Measurements from ENCODE around the gene NOC2L.

The NOC2L gene

GRCh38 chr1:973459-974292 lies 14.6 kb upstream of the NOC2L start:
- TF ChIP-seq GABPA (IDR thresholded peaks at IDR 0.05; ENCODE audit: low read depth) = no peak
- TF ChIP-seq POLR2AphosphoS5 (IDR thresholded peaks at IDR 0.05; ENCODE audit: low read depth) = no peak
- TF ChIP-seq CTCF (IDR thresholded peaks at IDR 0.05; ENCODE audit: insufficient read depth, low read length) = no peak
- TF ChIP-seq REST (IDR thresholded peaks at IDR 0.05; ENCODE audit: insufficient replicate concordance, low read depth) = no peak
- no peak for TF ChIP-seq SPI1 (IDR thresholded peaks at IDR 0.05; ENCODE audit: borderline replicate concordance, low read depth)

DNA sequence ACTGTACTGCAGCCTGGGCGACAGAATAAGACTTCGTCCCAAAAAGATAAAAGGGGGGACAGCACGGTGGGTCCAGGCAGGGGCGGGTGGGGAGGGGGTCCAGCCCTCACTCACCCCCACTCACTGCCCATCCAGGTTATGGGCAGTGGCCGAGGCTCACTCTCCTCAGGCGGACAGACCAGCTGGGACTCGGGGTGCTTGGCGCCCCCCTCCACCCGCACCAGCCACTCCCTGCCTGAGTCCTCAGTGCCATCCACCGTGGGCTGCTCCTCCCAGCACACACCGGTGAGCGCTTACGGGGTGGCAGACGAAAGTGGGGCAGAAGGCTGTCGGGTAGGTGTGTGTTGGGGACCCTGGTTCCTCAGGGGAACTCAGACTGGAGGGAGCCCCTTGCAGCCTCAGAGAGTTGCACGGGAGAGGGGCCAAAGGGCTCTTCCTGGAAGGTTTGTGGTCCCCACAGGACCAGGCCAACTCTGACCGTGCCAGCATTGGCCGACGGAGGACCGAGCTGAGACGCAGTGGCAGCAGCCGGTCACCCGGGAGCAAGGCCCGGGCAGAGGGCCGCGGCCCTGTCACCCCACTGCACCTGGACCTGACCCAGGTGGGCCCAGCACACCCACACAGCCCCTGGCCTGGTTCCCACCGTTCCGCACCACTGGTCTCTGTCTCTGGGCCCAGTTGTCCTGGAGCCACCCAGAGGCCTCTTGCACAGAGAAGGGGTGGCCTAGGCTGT lies 13.8 kb upstream of the NOC2L start:
- TF ChIP-seq POLR2AphosphoS5 (IDR thresholded peaks at IDR 0.05; ENCODE audit: low read depth) (no peak), CTCF (IDR thresholded peaks at IDR 0.05; ENCODE audit: insufficient read depth, low read length) (no peak), SPI1 (IDR thresholded peaks at IDR 0.05; ENCODE audit: borderline replicate concordance, low read depth) (no peak), REST (IDR thresholded peaks at IDR 0.05; ENCODE audit: insufficient replicate concordance, low read depth) (no peak), GABPA (IDR thresholded peaks at IDR 0.05; ENCODE audit: low read depth) (no peak)
- DNase-seq (ENCODE audit: low read depth in 1 of 2, low spot score in 1 of 2) = no peak

More at GRCh38 chr1:973459-974292, 14.6 kb upstream of the NOC2L start:
- no peak for DNase-seq (ENCODE audit: low read depth in 1 of 2, low spot score in 1 of 2)
- peaks cover 22% of the 10 kb centered on the region for H3K27me3 ChIP-seq (ENCODE audit: insufficient read depth, poor library complexity, severe bottlenecking)
- no peak overlapping the region for H3K27ac ChIP-seq (replicated peaks)
- no peak overlapping the region for H3K4me3 ChIP-seq (replicated peaks; ENCODE audit: insufficient read depth, low read length)

GRCh38 chr1:971751-972506 lies 12.9 kb upstream of the NOC2L start:
- TF ChIP-seq POLR2AphosphoS5 (IDR thresholded peaks at IDR 0.05; ENCODE audit: low read depth) (no peak), CTCF (IDR thresholded peaks at IDR 0.05; ENCODE audit: insufficient read depth, low read length) (no peak), REST (IDR thresholded peaks at IDR 0.05; ENCODE audit: insufficient replicate concordance, low read depth) (no peak), SPI1 (IDR thresholded peaks at IDR 0.05; ENCODE audit: borderline replicate concordance, low read depth) (no peak), GABPA (IDR thresholded peaks at IDR 0.05; ENCODE audit: low read depth) (no peak)
- Histone ChIP-seq H3K4me3 (replicated peaks; ENCODE audit: insufficient read depth, low read length) (no peak overlapping the region), H3K27me3 (ENCODE audit: insufficient read depth, poor library complexity, severe bottlenecking) (peaks cover 22% of the 10 kb centered on the region), H3K27ac (replicated peaks) (no peak overlapping the region)
- DNase-seq (ENCODE audit: low read depth in 1 of 2, low spot score in 1 of 2) = no peak

More for the DNA sequence above, 13.8 kb upstream of the NOC2L start:
- Histone ChIP-seq H3K27me3 (ENCODE audit: insufficient read depth, poor library complexity, severe bottlenecking) (peaks cover 22% of the 10 kb centered on the region), H3K27ac (replicated peaks) (no peak overlapping the region), H3K4me3 (replicated peaks; ENCODE audit: insufficient read depth, low read length) (no peak overlapping the region)
